HepG2 (cell line): ENCODE results near the gene TP53I3. TPM values are rescaled to one million over a fixed set of nuclear protein-coding genes. Genes with fewer than 3 reads are reported as not detected.

Experiments
- BRCA1 ChIP-seq: sonication (generic); formaldehyde crosslinking; IDR thresholded peaks from 2 replicates; pipeline ENCODE4 v1.4.0; 2020; ENCODE audit warnings: missing genetic modification reagents
- CREBL2 ChIP-seq: sonication (generic); formaldehyde crosslinking; IDR thresholded peaks from 2 replicates; pipeline ENCODE4 v1.8.1; 2023; ENCODE audit warnings: missing genetic modification reagents, mild to moderate bottlenecking, borderline replicate concordance
- KDM5A ChIP-seq: fragments of 200-600 bp; sonication (generic); IDR thresholded peaks from 2 replicates; pipeline ENCODE4 v1.7.0; 2018; ENCODE audit warnings: antibody characterized with exemption, mild to moderate bottlenecking, low read length, borderline replicate concordance
- KIAA2018 ChIP-seq: sonication (generic); formaldehyde crosslinking; IDR thresholded peaks from 2 replicates; pipeline ENCODE4 v1.5.0; 2020; ENCODE audit warnings: mild to moderate bottlenecking, missing genetic modification reagents, borderline replicate concordance
- NFIB ChIP-seq: sonication (generic); formaldehyde crosslinking; IDR thresholded peaks from 2 replicates; pipeline ENCODE4 v1.9.0; 2021; ENCODE audit warnings: missing genetic modification reagents, mild to moderate bottlenecking, borderline replicate concordance
- RELA ChIP-seq: sonication (generic); formaldehyde crosslinking; IDR thresholded peaks from 2 replicates; pipeline ENCODE4 v1.4.0; 2020; ENCODE audit warnings: missing genetic modification reagents
- RXRB ChIP-seq: IDR thresholded peaks from 2 replicates; pipeline ENCODE4 v1.6.1; 2016; ENCODE audit warnings: borderline replicate concordance, missing genetic modification reagents, missing compliant biosample characterization
- SRF ChIP-seq: IDR thresholded peaks from 2 replicates; pipeline ENCODE4 v1.6.1; 2011; ENCODE audit warnings: mild to moderate bottlenecking, low read depth, low read length, moderate library complexity
- SRSF4 ChIP-seq: fragments of 200-400 bp; formaldehyde crosslinking; IDR thresholded peaks from one replicate; pipeline ENCODE4 v1.6.1; 2018; ENCODE audit warnings: mild to moderate bottlenecking, low read depth, low read length, moderate library complexity; ENCODE audit not compliant: poor library complexity, severe bottlenecking
- TOPORS ChIP-seq: sonication (generic); formaldehyde crosslinking; IDR thresholded peaks from 2 replicates; pipeline ENCODE4 v1.8.0; 2023; ENCODE audit warnings: mild to moderate bottlenecking, missing genetic modification reagents
- ZNF10 ChIP-seq: sonication (generic); formaldehyde crosslinking; IDR thresholded peaks from 2 replicates; pipeline ENCODE4 v1.4.0; 2020; ENCODE audit warnings: mild to moderate bottlenecking, low read depth, missing genetic modification reagents, borderline replicate concordance
- ZNF207 ChIP-seq: fragments of 450-650 bp; IDR thresholded peaks from 2 replicates; pipeline ENCODE4 v1.6.1; 2016; ENCODE audit warnings: antibody characterized with exemption, borderline replicate concordance
- ZNF563 ChIP-seq: sonication (generic); formaldehyde crosslinking; IDR thresholded peaks from 2 replicates; pipeline ENCODE4 v1.8.0; 2022; ENCODE audit warnings: mild to moderate bottlenecking, moderate library complexity, missing genetic modification reagents
- ZNF782 ChIP-seq: sonication (generic); formaldehyde crosslinking; IDR thresholded peaks from 2 replicates; pipeline ENCODE4 v1.4.0; 2020; ENCODE audit warnings: missing genetic modification reagents, mild to moderate bottlenecking, borderline replicate concordance
- ZSCAN9 ChIP-seq: IDR thresholded peaks from 2 replicates; pipeline ENCODE4 v1.6.1; 2016; ENCODE audit warnings: borderline replicate concordance
- polyA plus RNA-seq, 8 experiments: library from polyadenylated mRNA; depleted of rRNA in 3 of 8; stranded (reverse) in 7 of 8; unstranded in 1 of 8; fragments of >200 nt; fragmentation: Illumina TruSeq in 4 of 8; extraction: Trizol in 4 of 8; gene quantifications; 2 replicates each; pipeline versions ENCODE4 v1.2.1 to v1.2.3, GENCODE V29; 2011 to 2016; ENCODE audit warnings: low read depth in 4 of 8, missing spikeins in 1 of 8, mixed read lengths in 1 of 8; ENCODE audit not compliant: insufficient read depth in 1 of 8
- total RNA-seq, 5 experiments: library from RNA; depleted of rRNA; stranded (reverse); fragments of >200 nt; fragmentation: Illumina TruSeq; extraction: Trizol; gene quantifications; 2 replicates each; pipeline ENCODE4 v1.2.3, GENCODE V29; 2016; ENCODE audit warnings: low read depth in 1 of 5
- TF ChIP-seq, protein P1 (sequence below): sonication (generic); formaldehyde crosslinking; IDR thresholded peaks from 2 replicates; pipeline ENCODE4 v1.4.0; 2020; ENCODE audit warnings: missing genetic modification reagents, borderline replicate concordance
- TF ChIP-seq, protein P2 (sequence below): sonication (generic); formaldehyde crosslinking; IDR thresholded peaks from 2 replicates; pipeline ENCODE4 v1.8.1; 2023; ENCODE audit warnings: mild to moderate bottlenecking, missing genetic modification reagents

The TP53I3 gene
- total and polyA plus RNA-seq, 2 of the 13 experiments (the other 11 are each of a cell fraction or from before 2014, with no cell fraction given), result 25.0 to 44.1 TPM

DNA sequence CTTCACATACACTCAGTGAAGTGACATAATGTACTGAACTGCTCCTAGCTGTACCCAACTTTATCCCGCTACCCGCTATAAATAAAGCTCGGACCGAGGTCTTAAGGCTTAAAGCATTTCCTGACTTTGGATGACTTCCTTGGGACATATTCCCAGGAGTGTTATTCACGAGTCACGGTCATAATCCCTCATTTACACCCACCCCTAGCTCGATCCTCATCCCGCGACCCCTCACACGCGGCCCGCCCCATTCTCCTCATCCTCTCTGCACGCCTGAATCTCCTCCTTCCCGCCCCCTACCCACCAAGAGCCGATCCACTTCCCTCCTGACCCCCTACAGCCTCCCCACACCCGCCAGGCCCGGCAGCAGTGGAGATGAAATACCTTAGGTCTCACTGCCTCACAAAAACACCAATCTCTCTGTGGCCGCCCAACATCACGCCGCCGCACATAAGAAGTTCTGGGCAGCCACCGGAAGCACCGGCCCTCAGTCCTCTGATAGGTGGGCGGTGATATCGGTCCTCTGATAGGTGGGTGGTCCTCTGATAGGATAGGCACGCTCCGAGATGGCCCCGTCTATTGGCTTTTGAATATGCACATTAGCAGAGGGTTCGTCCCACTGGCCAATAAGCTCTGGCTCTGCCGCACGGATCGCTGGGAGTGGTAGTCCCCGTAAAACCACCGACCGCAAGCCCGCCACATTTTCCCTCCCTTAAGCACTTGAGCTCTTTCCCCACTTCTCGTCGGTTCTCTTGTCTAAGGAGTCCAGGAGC is 37.5 kb downstream of the TP53I3 start, which contains the start of gene WDCP (continued):
- no peak for TF ChIP-seq ZNF10 (CRISPR knock-in tag)
- no peak for TF ChIP-seq SRSF4
- TF ChIP-seq ZSCAN9 (CRISPR knock-in tag), result 0 out of 2 replicates have a peak, but pooled peaks have one; percentile 44
- TF ChIP-seq RXRB (CRISPR knock-in tag), result 0 out of 2 replicates have a peak, but pooled peaks have one; percentile 13
- no peak for TF ChIP-seq NFIB (CRISPR knock-in tag)
- no peak for TF ChIP-seq SRF
- TF ChIP-seq RELA (CRISPR knock-in tag), result no peak
- peak; percentile 76; the same call in 1 of the 2 replicates for TF ChIP-seq TOPORS (CRISPR knock-in tag)
- TF ChIP-seq ZNF207, result no peak
- TF ChIP-seq CREBL2 (CRISPR knock-in tag), result no peak
- TF ChIP-seq ZNF563 (CRISPR knock-in tag), result peak; percentile 37; the same call in 1 of the 2 replicates
- TF ChIP-seq KDM5A, result peak; percentile 48; the same call in 1 of the 2 replicates
- TF ChIP-seq ZNF782 (CRISPR knock-in tag), result no peak
- TF ChIP-seq, protein P1, sequence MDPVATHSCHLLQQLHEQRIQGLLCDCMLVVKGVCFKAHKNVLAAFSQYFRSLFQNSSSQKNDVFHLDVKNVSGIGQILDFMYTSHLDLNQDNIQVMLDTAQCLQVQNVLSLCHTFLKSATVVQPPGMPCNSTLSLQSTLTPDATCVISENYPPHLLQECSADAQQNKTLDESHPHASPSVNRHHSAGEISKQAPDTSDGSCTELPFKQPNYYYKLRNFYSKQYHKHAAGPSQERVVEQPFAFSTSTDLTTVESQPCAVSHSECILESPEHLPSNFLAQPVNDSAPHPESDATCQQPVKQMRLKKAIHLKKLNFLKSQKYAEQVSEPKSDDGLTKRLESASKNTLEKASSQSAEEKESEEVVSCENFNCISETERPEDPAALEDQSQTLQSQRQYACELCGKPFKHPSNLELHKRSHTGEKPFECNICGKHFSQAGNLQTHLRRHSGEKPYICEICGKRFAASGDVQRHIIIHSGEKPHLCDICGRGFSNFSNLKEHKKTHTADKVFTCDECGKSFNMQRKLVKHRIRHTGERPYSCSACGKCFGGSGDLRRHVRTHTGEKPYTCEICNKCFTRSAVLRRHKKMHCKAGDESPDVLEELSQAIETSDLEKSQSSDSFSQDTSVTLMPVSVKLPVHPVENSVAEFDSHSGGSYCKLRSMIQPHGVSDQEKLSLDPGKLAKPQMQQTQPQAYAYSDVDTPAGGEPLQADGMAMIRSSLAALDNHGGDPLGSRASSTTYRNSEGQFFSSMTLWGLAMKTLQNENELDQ (CRISPR knock-in tag), result peak; percentile 25; the same call in 1 of the 2 replicates
- TF ChIP-seq KIAA2018 (CRISPR knock-in tag), result no peak
- peak; percentile 64; the same call in 1 of the 2 replicates for TF ChIP-seq BRCA1
- TF ChIP-seq, protein P2, sequence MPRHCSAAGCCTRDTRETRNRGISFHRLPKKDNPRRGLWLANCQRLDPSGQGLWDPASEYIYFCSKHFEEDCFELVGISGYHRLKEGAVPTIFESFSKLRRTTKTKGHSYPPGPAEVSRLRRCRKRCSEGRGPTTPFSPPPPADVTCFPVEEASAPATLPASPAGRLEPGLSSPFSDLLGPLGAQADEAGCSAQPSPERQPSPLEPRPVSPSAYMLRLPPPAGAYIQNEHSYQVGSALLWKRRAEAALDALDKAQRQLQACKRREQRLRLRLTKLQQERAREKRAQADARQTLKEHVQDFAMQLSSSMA (CRISPR knock-in tag), result no peak; the same call in 1 of the 2 replicates
